MM.1S (cell line): ENCODE data around the gene VPS4A.

ENCODE experiments used
- DNase-seq: peaks from one replicate; pipeline ENCODE4 v3.0.0-alpha.2; 2015
- H2AFZ ChIP-seq: fragments of 300-600 bp; sonication (generic); 2 replicates; pipeline ENCODE4 v1.6.0; 2016; ENCODE audit warnings: antibody characterized with exemption, low read length
- H3F3A ChIP-seq: fragments of 300-600 bp; sonication (generic); 2 replicates; pipeline ENCODE4 v1.6.1; 2016; ENCODE audit warnings: mild to moderate bottlenecking, antibody characterized with exemption, low read length, moderate library complexity, mixed read lengths; ENCODE audit not compliant: insufficient read depth
- H3K27ac ChIP-seq: fragments of 300-600 bp; sonication (generic); 2 replicates; pipeline ENCODE4 v1.5.1; 2016; ENCODE audit warnings: mild to moderate bottlenecking, low read length
- H3K27me3 ChIP-seq: fragments of 300-600 bp; sonication (generic); replicated peaks from 2 replicates; pipeline ENCODE4 v1.6.0; 2016; ENCODE audit warnings: low read length; ENCODE audit not compliant: insufficient read depth
- H3K36me3 ChIP-seq: fragments of 300-600 bp; sonication (generic); replicated peaks from 2 replicates; pipeline ENCODE4 v1.6.1; 2016; ENCODE audit warnings: mild to moderate bottlenecking, low read length, mixed read lengths; ENCODE audit not compliant: insufficient read depth
- H3K4me1 ChIP-seq: fragments of 300-600 bp; sonication (generic); 2 replicates; pipeline ENCODE4 v1.6.1; 2016; ENCODE audit warnings: low read length, mixed read lengths
- H3K4me2 ChIP-seq: fragments of 300-600 bp; sonication (generic); 2 replicates; pipeline ENCODE4 v1.6.0; 2016; ENCODE audit warnings: low read depth, low read length
- H3K4me3 ChIP-seq: fragments of 300-600 bp; sonication (generic); 2 replicates; pipeline ENCODE4 v1.5.1; 2016; ENCODE audit warnings: low read length, mixed read lengths
- H3K79me2 ChIP-seq: fragments of 300-600 bp; sonication (generic); 2 replicates; pipeline ENCODE4 v1.6.1; 2016; ENCODE audit warnings: mixed run types, low read length, mixed read lengths
- H3K9ac ChIP-seq: fragments of 300-600 bp; sonication (generic); 2 replicates; pipeline ENCODE4 v1.6.1; 2016; ENCODE audit warnings: low read length, mixed read lengths
- H3K9me2 ChIP-seq: fragments of 300-600 bp; sonication (generic); replicated peaks from 2 replicates; pipeline ENCODE4 v1.6.1; 2016; ENCODE audit warnings: mild to moderate bottlenecking, low read length, mixed read lengths; ENCODE audit not compliant: insufficient read depth
- H3K9me3 ChIP-seq: fragments of 300-600 bp; sonication (generic); replicated peaks from 2 replicates; pipeline ENCODE4 v1.6.1; 2016; ENCODE audit warnings: mild to moderate bottlenecking, low read length, mixed read lengths; ENCODE audit not compliant: insufficient read depth
- H4K20me1 ChIP-seq: fragments of 300-600 bp; sonication (generic); 2 replicates; pipeline ENCODE4 v1.6.1; 2016; ENCODE audit warnings: mild to moderate bottlenecking, low read length, moderate library complexity, mixed read lengths; ENCODE audit not compliant: insufficient read depth
- EZH2 ChIP-seq: fragments of 300-600 bp; sonication (generic); optimal IDR thresholded peaks from 2 replicates; pipeline ENCODE3; 2017; ENCODE audit warnings: low read depth, mild to moderate bottlenecking, antibody characterized with exemption, low read length, mixed read lengths
- EZH2phosphoT487 ChIP-seq: fragments of 300-600 bp; sonication (generic); IDR thresholded peaks from 2 replicates; pipeline ENCODE4 v1.6.1; 2018; ENCODE audit warnings: antibody characterized with exemption, low read length
- TF ChIP-seq, protein P1 (sequence below): fragments of 300-600 bp; sonication (generic); IDR thresholded peaks from 2 replicates; pipeline ENCODE4 v1.5.1; 2016; ENCODE audit warnings: antibody characterized with exemption, low read length, mixed read lengths

The VPS4A gene

DNA sequence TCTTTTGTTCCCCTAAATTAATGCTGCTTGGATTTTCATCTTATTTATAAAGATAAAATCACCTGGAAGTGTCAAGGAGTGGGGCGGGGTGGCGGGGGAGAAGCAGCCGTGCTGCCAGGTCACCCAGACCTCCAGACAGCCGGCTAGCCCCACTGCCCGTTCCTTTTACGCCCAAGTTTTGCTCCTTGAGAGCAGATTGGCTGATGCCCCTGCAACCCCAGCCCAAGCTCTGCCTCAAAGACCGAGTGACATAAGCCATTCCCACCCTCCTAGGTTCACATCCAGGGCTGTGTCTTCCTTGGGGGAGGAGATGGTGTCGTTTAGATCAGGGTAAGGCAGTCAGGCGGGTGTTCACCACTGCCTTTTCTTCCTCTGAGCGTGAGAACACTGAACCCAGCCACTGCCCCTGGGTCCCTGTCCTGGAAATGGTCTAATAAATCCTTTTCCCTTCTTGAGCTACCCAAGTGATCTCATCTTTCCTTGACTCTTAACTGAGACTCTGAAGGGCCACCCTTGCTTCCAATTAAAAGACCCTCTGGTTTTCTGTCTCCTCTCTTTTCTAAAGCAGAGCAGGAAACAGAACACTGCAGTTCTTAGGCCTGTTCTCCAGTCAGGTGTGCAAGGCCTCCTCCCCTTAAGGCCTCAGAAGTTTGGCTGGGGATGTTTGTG is 13.6 kb downstream of the VPS4A start:
- Histone ChIP-seq H3K36me3 (peaks cover 22% of the 10 kb centered on the region), H3K27ac (no peak overlapping the region), H3K4me1 (peaks cover 19% of the 10 kb centered on the region), H3K9me3 (no peaks in the 10 kb centered on the region), H2AFZ (no peak overlapping the region), H3K9me2 (no peaks in the 10 kb centered on the region), H3K4me2 (no peak overlapping the region), H3K9ac (no peak overlapping the region), H3K27me3 (no peaks in the 10 kb centered on the region), H3F3A (peaks cover 9% of the 10 kb centered on the region), H3K79me2 (peaks cover 86% of the 10 kb centered on the region), H3K4me3 (no peak overlapping the region), H4K20me1 (no peaks in the 10 kb centered on the region; the same call in 1 of the 2 replicates)
- no peak for DNase-seq
- TF ChIP-seq, protein P1, sequence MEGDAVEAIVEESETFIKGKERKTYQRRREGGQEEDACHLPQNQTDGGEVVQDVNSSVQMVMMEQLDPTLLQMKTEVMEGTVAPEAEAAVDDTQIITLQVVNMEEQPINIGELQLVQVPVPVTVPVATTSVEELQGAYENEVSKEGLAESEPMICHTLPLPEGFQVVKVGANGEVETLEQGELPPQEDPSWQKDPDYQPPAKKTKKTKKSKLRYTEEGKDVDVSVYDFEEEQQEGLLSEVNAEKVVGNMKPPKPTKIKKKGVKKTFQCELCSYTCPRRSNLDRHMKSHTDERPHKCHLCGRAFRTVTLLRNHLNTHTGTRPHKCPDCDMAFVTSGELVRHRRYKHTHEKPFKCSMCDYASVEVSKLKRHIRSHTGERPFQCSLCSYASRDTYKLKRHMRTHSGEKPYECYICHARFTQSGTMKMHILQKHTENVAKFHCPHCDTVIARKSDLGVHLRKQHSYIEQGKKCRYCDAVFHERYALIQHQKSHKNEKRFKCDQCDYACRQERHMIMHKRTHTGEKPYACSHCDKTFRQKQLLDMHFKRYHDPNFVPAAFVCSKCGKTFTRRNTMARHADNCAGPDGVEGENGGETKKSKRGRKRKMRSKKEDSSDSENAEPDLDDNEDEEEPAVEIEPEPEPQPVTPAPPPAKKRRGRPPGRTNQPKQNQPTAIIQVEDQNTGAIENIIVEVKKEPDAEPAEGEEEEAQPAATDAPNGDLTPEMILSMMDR, result no peak
- no peak for TF ChIP-seq EZH2
- TF ChIP-seq EZH2phosphoT487, result no peak

DNA sequence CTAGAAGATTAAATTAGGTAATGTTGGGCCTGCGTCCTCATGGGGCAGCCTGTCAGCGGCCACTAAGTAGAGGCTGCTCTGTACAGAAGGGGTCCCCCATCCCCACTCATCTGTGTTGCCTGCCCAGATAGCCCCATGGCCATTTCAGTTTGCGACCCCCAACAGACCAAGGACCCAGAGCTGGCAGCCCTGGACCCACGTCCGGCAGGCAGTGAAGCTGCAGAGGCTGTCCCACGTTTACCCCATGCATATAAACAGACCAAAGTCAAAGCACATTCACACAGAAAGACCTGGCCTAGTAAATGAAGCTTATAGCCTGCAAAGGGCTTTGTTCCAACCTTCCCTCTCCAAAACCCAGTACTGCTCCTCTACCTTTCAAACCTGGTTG is 14.6 kb downstream of the VPS4A start:
- no peak for DNase-seq
- Histone ChIP-seq H3K27me3 (no peaks in the 10 kb centered on the region), H3K4me1 (peaks cover 19% of the 10 kb centered on the region), H3K4me3 (no peak overlapping the region), H3K4me2 (no peak overlapping the region), H3K9me2 (no peaks in the 10 kb centered on the region), H3K9me3 (no peaks in the 10 kb centered on the region), H4K20me1 (no peaks in the 10 kb centered on the region; the same call in 1 of the 2 replicates), H3K36me3 (peaks cover 13% of the 10 kb centered on the region), H3F3A (peaks cover 9% of the 10 kb centered on the region), H3K9ac (no peak overlapping the region), H3K79me2 (peaks cover 86% of the 10 kb centered on the region), H2AFZ (no peak overlapping the region), H3K27ac (no peak overlapping the region)
- TF ChIP-seq, protein P1, result no peak
- TF ChIP-seq EZH2phosphoT487 (no peak), EZH2 (no peak)

DNA sequence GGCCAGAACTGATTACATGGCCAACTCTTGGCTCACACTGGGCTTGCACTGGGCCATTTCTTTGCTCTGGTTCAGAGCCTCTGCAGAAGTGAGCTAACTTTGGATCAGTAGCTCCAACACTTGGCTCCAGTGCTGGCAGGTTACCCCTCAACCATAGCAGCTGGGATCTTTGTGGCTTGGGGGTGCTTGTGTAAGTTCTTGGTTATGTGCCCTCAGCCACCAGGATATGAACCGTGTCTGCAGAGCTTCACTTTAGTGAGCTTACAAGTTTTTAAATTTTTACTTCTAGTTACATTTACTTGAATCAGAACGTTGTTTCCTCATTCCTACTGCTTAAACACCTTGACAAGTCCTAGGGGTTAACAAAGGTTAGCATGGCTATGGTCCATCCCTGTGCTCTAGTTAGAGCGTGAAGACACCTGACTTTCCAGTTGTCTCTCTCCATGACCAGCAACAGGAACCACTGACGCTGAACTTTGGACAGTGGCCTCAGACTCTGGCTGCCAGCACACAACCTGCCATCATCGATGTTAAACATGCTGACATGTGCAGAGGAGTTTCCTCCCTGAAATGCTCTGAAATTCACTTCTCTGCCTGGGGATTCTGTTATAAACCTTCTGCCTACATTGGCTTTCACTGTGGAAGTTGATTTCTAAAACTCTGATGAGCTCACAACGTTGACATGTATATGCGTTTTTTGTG is 15.2 kb downstream of the VPS4A start:
- Histone ChIP-seq H3K4me2 (no peak overlapping the region; the same call in 1 of the 2 replicates), H3K9ac (no peak overlapping the region), H3K79me2 (peaks cover 82% of the 10 kb centered on the region), H3K9me3 (no peaks in the 10 kb centered on the region), H3K9me2 (no peaks in the 10 kb centered on the region), H4K20me1 (no peaks in the 10 kb centered on the region; the same call in 1 of the 2 replicates), H3K36me3 (peaks cover 10% of the 10 kb centered on the region), H3F3A (peaks cover 9% of the 10 kb centered on the region), H3K27me3 (no peaks in the 10 kb centered on the region), H3K4me3 (no peak overlapping the region), H2AFZ (no peak overlapping the region), H3K4me1 (peaks cover 19% of the 10 kb centered on the region), H3K27ac (no peak overlapping the region)
- TF ChIP-seq EZH2 (no peak), EZH2phosphoT487 (no peak)
- TF ChIP-seq, protein P1, result no peak
- no peak for DNase-seq
